Measurements from ENCODE around the gene STARD8.
A peak's percentile ranks its signal among the peaks of the same experiment; 100 is the strongest.
"Not testable (repeated sequence)": the region's sequence is repeated elsewhere in the genome, so short reads cannot be mapped to it uniquely, and the experiment has no call there.

Gene STARD8

GRCh38 chrX:68647156-68647957, at the start of gene STARD8:
TSS of gene STARD8 (plus strand) at chrX:68647666. CDS start at chrX:68647883, 217 bp downstream.
- H3K27ac ChIP-seq (ENCODE audit: low read depth, low read length), result peak within 1 kb of the TSS; percentile 22
- H3K9me3 ChIP-seq (ENCODE audit: control insufficient read depth in 5 of 5, low read length in 5 of 5), result no peaks in the 10 kb centered on the region
- H3K36me3 ChIP-seq (ENCODE audit: control insufficient read depth in 5 of 5, insufficient read depth in 5 of 5, low read length in 5 of 5), result no peaks in the 10 kb centered on the region
- H3K4me3 ChIP-seq (ENCODE audit: low read depth in 1 of 5, low read length in 5 of 5), result peak within 1 kb of the TSS; percentile 30 to 58 (median 42)
- H3K27me3 ChIP-seq (ENCODE audit: control insufficient read depth in 5 of 5, insufficient read depth in 4 of 5, low read length in 5 of 5), result peaks cover 0 to 11% (median 4%) of the 10 kb centered on the region in 5 donors
- H3K4me1 ChIP-seq (ENCODE audit: control insufficient read depth in 5 of 5, insufficient read depth in 5 of 5, low read length in 5 of 5), result peaks cover 0 to 31% (median 19%) of the 10 kb centered on the region in 5 donors
- H3K9ac ChIP-seq (ENCODE audit: low read length in 5 of 5), result no peak within 1 kb of the TSS

DNA sequence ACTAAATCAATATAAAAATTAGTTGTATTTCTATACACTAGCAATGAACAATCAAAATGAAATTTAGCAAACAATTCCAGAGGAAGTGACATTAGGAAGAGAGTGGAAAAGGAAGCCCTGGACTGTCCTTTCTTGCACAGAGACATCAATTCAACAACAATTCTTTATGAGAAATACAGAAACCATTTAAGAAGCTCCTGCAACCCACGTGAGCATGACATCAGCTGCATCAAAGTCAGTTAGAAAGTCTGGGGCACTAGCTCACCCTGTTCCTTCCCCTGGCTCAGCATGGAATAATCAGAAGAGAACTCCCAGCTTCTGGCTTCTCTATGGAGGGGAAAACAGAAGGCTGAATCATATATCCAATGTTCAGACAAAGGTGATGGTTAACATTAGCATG, 48.6 kb upstream of the STARD8 start:
- H3K27me3 ChIP-seq (ENCODE audit: control insufficient read depth in 5 of 5, insufficient read depth in 4 of 5, low read length in 5 of 5), result peaks cover 0 to 2% (median 0%) of the 10 kb centered on the region in 5 donors
- H3K9me3 ChIP-seq (ENCODE audit: control insufficient read depth in 5 of 5, low read length in 5 of 5), result peaks cover 0 to 24% (median 10%) of the 10 kb centered on the region in 5 donors
- H3K4me3 ChIP-seq (ENCODE audit: low read depth in 1 of 5, low read length in 5 of 5), result no peak overlapping the region
- H3K9ac ChIP-seq (ENCODE audit: low read length in 5 of 5), result no peak overlapping the region
- H3K27ac ChIP-seq (ENCODE audit: low read depth, low read length), result no peak overlapping the region
- no peaks in the 10 kb centered on the region for H3K4me1 ChIP-seq (ENCODE audit: control insufficient read depth in 5 of 5, insufficient read depth in 5 of 5, low read length in 5 of 5)
- H3K36me3 ChIP-seq (ENCODE audit: control insufficient read depth in 5 of 5, insufficient read depth in 5 of 5, low read length in 5 of 5), result no peaks in the 10 kb centered on the region

- Histone ChIP-seq H3K9me3 (ENCODE audit: control insufficient read depth in 5 of 5, low read length in 5 of 5) (peaks cover 0 to 21% (median 7%) of the 10 kb centered on the region in 5 donors), H3K36me3 (ENCODE audit: control insufficient read depth in 5 of 5, insufficient read depth in 5 of 5, low read length in 5 of 5) (no peaks in the 10 kb centered on the region), H3K9ac (ENCODE audit: low read length in 5 of 5) (no peak overlapping the region), H3K4me1 (ENCODE audit: control insufficient read depth in 5 of 5, insufficient read depth in 5 of 5, low read length in 5 of 5) (no peaks in the 10 kb centered on the region), H3K27me3 (ENCODE audit: control insufficient read depth in 5 of 5, insufficient read depth in 4 of 5, low read length in 5 of 5) (peaks cover 0 to 2% (median 0%) of the 10 kb centered on the region in 5 donors), H3K27ac (ENCODE audit: low read depth, low read length) (no peak overlapping the region), H3K4me3 (ENCODE audit: low read depth in 1 of 5, low read length in 5 of 5) (no peak overlapping the region)
Observed at GRCh38 chrX:68599256-68600152, 48.0 kb upstream of the STARD8 start.

DNA sequence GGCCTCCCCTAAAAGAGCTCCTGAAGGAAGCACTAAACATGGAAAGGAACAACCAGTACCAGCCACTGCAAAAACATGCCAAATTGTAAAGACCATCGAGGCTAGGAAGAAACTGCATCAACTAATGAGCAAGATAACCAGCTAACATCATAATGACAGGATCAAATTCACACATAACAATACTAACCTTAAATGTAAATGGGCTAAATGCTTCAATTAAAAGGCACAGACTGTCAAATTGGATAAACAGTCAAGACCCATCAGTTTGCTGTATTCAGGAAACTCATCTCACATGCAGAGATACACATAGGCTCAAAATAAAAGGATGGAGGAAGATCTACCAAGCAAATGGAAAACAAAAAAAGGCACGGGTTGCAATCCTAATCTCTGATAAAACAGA, 43.2 kb upstream of the STARD8 start:
- not testable (repeated sequence) for H3K4me1 ChIP-seq (ENCODE audit: control insufficient read depth in 5 of 5, insufficient read depth in 5 of 5, low read length in 5 of 5); H3K27ac ChIP-seq (ENCODE audit: low read depth, low read length); H3K9ac ChIP-seq (ENCODE audit: low read length in 5 of 5); H3K27me3 ChIP-seq (ENCODE audit: control insufficient read depth in 5 of 5, insufficient read depth in 4 of 5, low read length in 5 of 5); H3K4me3 ChIP-seq (ENCODE audit: low read depth in 1 of 5, low read length in 5 of 5); H3K36me3 ChIP-seq (ENCODE audit: control insufficient read depth in 5 of 5, insufficient read depth in 5 of 5, low read length in 5 of 5)
- peaks cover 0 to 22% (median 7%) of the 10 kb centered on the region in 5 donors for H3K9me3 ChIP-seq (ENCODE audit: control insufficient read depth in 5 of 5, low read length in 5 of 5)

- not testable (repeated sequence) for H3K4me3 ChIP-seq (ENCODE audit: low read depth in 1 of 5, low read length in 5 of 5); H3K9me3 ChIP-seq (ENCODE audit: control insufficient read depth in 5 of 5, low read length in 5 of 5); H3K9ac ChIP-seq (ENCODE audit: low read length in 5 of 5); H3K27ac ChIP-seq (ENCODE audit: low read depth, low read length); H3K4me1 ChIP-seq (ENCODE audit: control insufficient read depth in 5 of 5, insufficient read depth in 5 of 5, low read length in 5 of 5); H3K27me3 ChIP-seq (ENCODE audit: control insufficient read depth in 5 of 5, insufficient read depth in 4 of 5, low read length in 5 of 5); H3K36me3 ChIP-seq (ENCODE audit: control insufficient read depth in 5 of 5, insufficient read depth in 5 of 5, low read length in 5 of 5)
Observed at GRCh38 chrX:68614733-68615132, 32.7 kb upstream of the STARD8 start.

DNA sequence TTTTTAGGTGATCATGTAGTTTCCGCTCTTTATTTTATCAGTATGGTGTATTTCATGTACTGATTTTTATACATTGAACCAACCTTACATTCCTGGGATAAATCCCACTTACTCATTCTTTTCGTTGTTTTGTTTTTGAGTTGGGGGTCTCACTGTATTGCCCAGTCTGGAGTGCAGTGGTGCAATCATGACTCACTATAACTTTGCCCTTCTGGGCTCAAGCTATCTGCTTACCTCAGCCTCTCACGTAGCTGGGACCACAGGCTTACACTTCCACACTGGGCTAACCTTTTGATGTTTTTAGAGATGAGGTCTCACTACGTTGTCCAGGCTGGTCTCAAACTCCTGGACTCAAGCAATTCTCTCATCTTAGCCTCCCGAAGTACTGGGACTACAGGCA, 19.5 kb upstream of the STARD8 start:
- Histone ChIP-seq H3K4me3 (ENCODE audit: low read depth in 1 of 5, low read length in 5 of 5) (no peak overlapping the region), H3K9ac (ENCODE audit: low read length in 5 of 5) (no peak overlapping the region), H3K27me3 (ENCODE audit: control insufficient read depth in 5 of 5, insufficient read depth in 4 of 5, low read length in 5 of 5) (peaks cover 0 to 17% (median 0%) of the 10 kb centered on the region in 5 donors), H3K36me3 (ENCODE audit: control insufficient read depth in 5 of 5, insufficient read depth in 5 of 5, low read length in 5 of 5) (no peaks in the 10 kb centered on the region), H3K9me3 (ENCODE audit: control insufficient read depth in 5 of 5, low read length in 5 of 5) (no peaks in the 10 kb centered on the region), H3K27ac (ENCODE audit: low read depth, low read length) (no peak overlapping the region), H3K4me1 (ENCODE audit: control insufficient read depth in 5 of 5, insufficient read depth in 5 of 5, low read length in 5 of 5) (no peaks in the 10 kb centered on the region)

- H3K27me3 ChIP-seq (ENCODE audit: control insufficient read depth in 5 of 5, insufficient read depth in 4 of 5, low read length in 5 of 5), result peaks cover 0 to 17% (median 0%) of the 10 kb centered on the region in 5 donors
- not testable (repeated sequence) for H3K27ac ChIP-seq (ENCODE audit: low read depth, low read length); H3K9ac ChIP-seq (ENCODE audit: low read length in 5 of 5); H3K36me3 ChIP-seq (ENCODE audit: control insufficient read depth in 5 of 5, insufficient read depth in 5 of 5, low read length in 5 of 5); H3K4me3 ChIP-seq (ENCODE audit: low read depth in 1 of 5, low read length in 5 of 5); H3K4me1 ChIP-seq (ENCODE audit: control insufficient read depth in 5 of 5, insufficient read depth in 5 of 5, low read length in 5 of 5); H3K9me3 ChIP-seq (ENCODE audit: control insufficient read depth in 5 of 5, low read length in 5 of 5)
Observed at GRCh38 chrX:68629936-68630335, 17.5 kb upstream of the STARD8 start.

- no peaks in the 10 kb centered on the region for H3K4me1 ChIP-seq (ENCODE audit: control insufficient read depth in 5 of 5, insufficient read depth in 5 of 5, low read length in 5 of 5)
- no peak overlapping the region for H3K4me3 ChIP-seq (ENCODE audit: low read depth in 1 of 5, low read length in 5 of 5)
- H3K9ac ChIP-seq (ENCODE audit: low read length in 5 of 5), result no peak overlapping the region
- no peaks in the 10 kb centered on the region for H3K36me3 ChIP-seq (ENCODE audit: control insufficient read depth in 5 of 5, insufficient read depth in 5 of 5, low read length in 5 of 5)
- no peaks in the 10 kb centered on the region for H3K9me3 ChIP-seq (ENCODE audit: control insufficient read depth in 5 of 5, low read length in 5 of 5)
- peaks cover 0 to 17% (median 0%) of the 10 kb centered on the region in 5 donors for H3K27me3 ChIP-seq (ENCODE audit: control insufficient read depth in 5 of 5, insufficient read depth in 4 of 5, low read length in 5 of 5)
- H3K27ac ChIP-seq (ENCODE audit: low read depth, low read length), result no peak overlapping the region
Observed at GRCh38 chrX:68631336-68631735, 16.1 kb upstream of the STARD8 start.

DNA sequence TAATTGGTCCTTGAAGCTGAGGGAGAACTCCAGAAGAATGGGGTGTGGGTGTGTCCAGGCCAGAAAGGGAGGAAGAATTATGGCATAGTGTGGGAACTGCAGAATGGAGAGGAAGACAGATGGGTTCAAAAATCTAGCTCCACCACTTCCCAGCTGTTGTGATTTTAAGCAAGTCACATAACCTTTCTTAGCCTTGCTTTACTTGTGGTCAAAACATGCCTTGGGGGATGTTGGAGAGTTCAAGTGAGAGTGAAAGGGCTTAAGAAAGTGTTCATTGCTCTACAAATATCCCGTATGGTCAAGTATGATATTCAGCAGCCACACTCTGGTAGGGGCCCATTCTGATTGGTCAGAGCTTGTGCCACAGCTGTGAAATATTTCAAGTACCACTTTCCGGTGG, 15.0 kb upstream of the STARD8 start:
- Histone ChIP-seq H3K4me1 (ENCODE audit: control insufficient read depth in 5 of 5, insufficient read depth in 5 of 5, low read length in 5 of 5) (no peaks in the 10 kb centered on the region), H3K9ac (ENCODE audit: low read length in 5 of 5) (no peak overlapping the region), H3K27ac (ENCODE audit: low read depth, low read length) (no peak overlapping the region), H3K9me3 (ENCODE audit: control insufficient read depth in 5 of 5, low read length in 5 of 5) (no peaks in the 10 kb centered on the region), H3K36me3 (ENCODE audit: control insufficient read depth in 5 of 5, insufficient read depth in 5 of 5, low read length in 5 of 5) (no peaks in the 10 kb centered on the region), H3K27me3 (ENCODE audit: control insufficient read depth in 5 of 5, insufficient read depth in 4 of 5, low read length in 5 of 5) (peaks cover 0 to 17% (median 4%) of the 10 kb centered on the region in 5 donors), H3K4me3 (ENCODE audit: low read depth in 1 of 5, low read length in 5 of 5) (no peak overlapping the region)

GRCh38 chrX:68633981-68634380, 13.5 kb upstream of the STARD8 start:
- peaks cover 0 to 16% (median 7%) of the 10 kb centered on the region in 5 donors for H3K27me3 ChIP-seq (ENCODE audit: control insufficient read depth in 5 of 5, insufficient read depth in 4 of 5, low read length in 5 of 5)
- H3K9ac ChIP-seq (ENCODE audit: low read length in 5 of 5), result no peak overlapping the region
- no peaks in the 10 kb centered on the region for H3K4me1 ChIP-seq (ENCODE audit: control insufficient read depth in 5 of 5, insufficient read depth in 5 of 5, low read length in 5 of 5)
- no peaks in the 10 kb centered on the region for H3K9me3 ChIP-seq (ENCODE audit: control insufficient read depth in 5 of 5, low read length in 5 of 5)
- H3K4me3 ChIP-seq (ENCODE audit: low read depth in 1 of 5, low read length in 5 of 5), result no peak overlapping the region
- H3K36me3 ChIP-seq (ENCODE audit: control insufficient read depth in 5 of 5, insufficient read depth in 5 of 5, low read length in 5 of 5), result no peaks in the 10 kb centered on the region
- H3K27ac ChIP-seq (ENCODE audit: low read depth, low read length), result no peak overlapping the region
